ENCODE measurements around the gene CREB5. TPM values are rescaled to one million over a fixed set of nuclear protein-coding genes. Genes with fewer than 3 reads are reported as not detected.

CREB5 gene
- total RNA-seq, 2 experiments from 2014 or later = 0.19 to 0.22 TPM

DNA sequence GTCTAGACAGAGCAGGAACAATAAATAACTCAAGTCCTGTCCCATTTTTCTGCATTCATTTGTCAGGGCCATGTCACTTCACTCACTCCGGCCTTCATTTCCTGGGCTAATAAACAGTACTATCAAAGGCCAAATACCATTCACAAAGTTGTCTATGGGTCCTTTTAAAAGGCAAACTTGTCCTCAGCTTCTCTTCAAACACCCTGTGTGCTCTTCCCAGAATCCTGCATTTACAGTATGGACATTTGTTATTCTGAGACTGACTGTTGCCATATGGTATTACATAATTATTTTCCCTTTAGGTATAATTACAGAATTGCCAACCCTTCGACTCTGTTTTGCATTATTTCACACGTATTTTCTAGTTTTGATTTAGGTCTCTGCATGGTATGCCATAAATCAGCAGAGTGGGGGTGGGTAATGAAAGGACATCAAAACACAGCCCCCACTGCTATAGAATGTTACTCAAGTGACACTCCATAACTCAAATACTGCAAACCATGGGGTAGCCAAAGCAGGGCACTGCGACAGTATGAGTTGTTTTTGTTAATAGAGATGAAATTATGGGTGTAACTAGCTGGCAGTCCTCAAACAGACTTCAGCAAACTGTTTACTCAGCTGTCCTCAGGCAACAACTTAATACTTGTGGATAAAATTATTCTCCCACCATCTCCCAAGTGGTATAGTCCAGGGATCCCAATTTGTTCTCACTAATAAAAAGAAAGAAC is 362.1 kb downstream of the CREB5 start:
- no peak for TF ChIP-seq CTCF (IDR thresholded peaks at IDR 0.05)

DNA sequence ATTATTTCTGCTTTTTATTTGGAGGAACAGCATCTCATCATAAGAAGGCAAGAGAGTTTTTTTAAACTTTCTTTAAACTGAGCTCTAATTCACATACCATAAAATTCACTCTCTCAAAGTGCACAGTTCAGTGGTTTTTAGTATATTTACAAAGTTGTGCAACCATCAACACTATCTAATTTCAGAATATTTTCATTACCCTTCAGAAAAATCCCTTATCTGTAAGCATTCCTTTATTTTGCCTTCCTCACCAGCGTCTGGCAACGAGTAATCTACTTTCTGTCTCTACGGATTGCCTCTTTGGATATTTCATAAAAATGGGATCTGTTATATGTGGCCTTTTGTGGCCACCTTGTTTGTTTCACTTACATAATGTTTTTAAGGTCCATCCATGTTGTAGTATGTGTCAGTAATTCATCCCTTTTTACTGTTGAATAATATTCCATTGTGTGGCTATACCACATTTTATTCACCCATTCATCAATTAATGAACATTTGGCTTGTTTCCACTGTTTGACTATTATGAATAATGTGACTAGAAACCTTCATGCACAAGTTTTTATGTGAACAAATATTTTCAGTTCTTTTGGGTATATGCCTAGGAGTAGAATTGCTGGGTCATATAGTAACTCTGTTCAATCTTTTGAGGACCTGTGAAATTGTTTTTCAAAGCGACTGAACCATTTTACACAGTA is 364.3 kb downstream of the CREB5 start:
- Mint-ChIP-seq H3K4me1 (ENCODE audit: low read depth) (no peaks in the 10 kb centered on the region), H3K9me3 (no peaks in the 10 kb centered on the region), H3K4me3 (no peak overlapping the region), H3K27me3 (peaks cover 26% of the 10 kb centered on the region), H3K36me3 (ENCODE audit: low read depth) (no peaks in the 10 kb centered on the region), H3K27ac (no peak overlapping the region)
- CTCF ChIA-PET = interaction anchor here (0.9 kb wide), 1 partner anchor 39 kb away, joined by 4 read pairs; no protein-coding TSS in a partner anchor
- Histone ChIP-seq H3K27me3 (ENCODE audit: control insufficient read depth in 1 of 2, insufficient read depth in 2 of 2, low read length in 2 of 2) (no peaks in the 10 kb centered on the region), H3K9me3 (ENCODE audit: control insufficient read depth in 1 of 2, insufficient read depth in 1 of 2, low read length in 2 of 2) (peaks cover 0 to 11% of the 10 kb centered on the region in 2 experiments), H3K4me3 (ENCODE audit: low read length) (no peak overlapping the region), H3K36me3 (ENCODE audit: insufficient read depth, low read length) (no peaks in the 10 kb centered on the region), H3K27ac (ENCODE audit: low read depth in 1 of 2, low read length in 2 of 2) (no peak overlapping the region), H3K4me1 (ENCODE audit: insufficient read depth, low read length) (no peaks in the 10 kb centered on the region)
- intact Hi-C loops (cut with DNase I, micrococcal nuclease) = no loop called here
- no peak for TF ChIP-seq CTCF (IDR thresholded peaks at IDR 0.05)
- ATAC-seq (ENCODE audit: poor library complexity) (no peak), DNase-seq (no peak)
- POLR2A ChIA-PET = no interaction called here

More for the DNA sequence above, 362.1 kb downstream of the CREB5 start:
- H3K4me3 ChIP-seq (ENCODE audit: low read length) = no peak overlapping the region
- H3K9me3 ChIP-seq (ENCODE audit: control insufficient read depth in 1 of 2, insufficient read depth in 1 of 2, low read length in 2 of 2) = peaks cover 0 to 11% of the 10 kb centered on the region in 2 experiments
- no peaks in the 10 kb centered on the region for H3K27me3 ChIP-seq (ENCODE audit: control insufficient read depth in 1 of 2, insufficient read depth in 2 of 2, low read length in 2 of 2)
- Mint-ChIP-seq H3K4me1 (ENCODE audit: low read depth) (no peaks in the 10 kb centered on the region), H3K4me3 (no peak overlapping the region), H3K9me3 (no peaks in the 10 kb centered on the region), H3K36me3 (ENCODE audit: low read depth) (no peaks in the 10 kb centered on the region), H3K27me3 (peaks cover 33% of the 10 kb centered on the region), H3K27ac (no peak overlapping the region)
- intact Hi-C loops (cut with DNase I, micrococcal nuclease) = no loop called here
- no peak overlapping the region for H3K27ac ChIP-seq (ENCODE audit: low read depth in 1 of 2, low read length in 2 of 2)
- CTCF ChIA-PET = interaction anchor here (1.3 kb wide), 1 partner anchor 16 kb away, joined by 3 read pairs; no protein-coding TSS in a partner anchor
- no peaks in the 10 kb centered on the region for H3K36me3 ChIP-seq (ENCODE audit: insufficient read depth, low read length)
- POLR2A ChIA-PET = interaction anchor here (0.5 kb wide), 1 partner anchor 1180 kb away, joined by 3 read pairs; no protein-coding TSS in a partner anchor
- no peaks in the 10 kb centered on the region for H3K4me1 ChIP-seq (ENCODE audit: insufficient read depth, low read length)
- ATAC-seq (ENCODE audit: poor library complexity) (no peak), DNase-seq (no peak)

DNA sequence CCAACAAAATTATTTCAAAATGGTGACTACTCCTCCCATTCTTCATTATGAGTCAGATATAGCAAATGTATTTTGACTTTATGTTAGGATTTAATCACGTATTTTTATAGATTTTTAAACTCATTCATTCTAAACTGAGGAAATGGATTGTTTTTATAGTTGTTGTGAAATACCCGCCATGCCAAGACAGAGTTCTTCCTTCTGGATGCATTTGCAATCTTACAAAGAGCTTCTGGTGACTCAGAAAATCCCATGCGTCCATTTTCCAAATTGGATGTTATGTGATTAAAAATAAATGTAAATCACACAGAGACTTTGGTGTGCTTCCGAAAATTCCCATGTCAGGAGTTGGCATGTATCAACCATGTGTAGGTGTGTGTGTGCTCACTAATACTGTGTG is 366.5 kb downstream of the CREB5 start:
- no peak overlapping the region for H3K4me3 Mint-ChIP-seq
- peaks cover 21% of the 10 kb centered on the region for H3K27me3 Mint-ChIP-seq

More for the DNA sequence above, 366.5 kb downstream of the CREB5 start:
- H3K9me3 Mint-ChIP-seq = no peaks in the 10 kb centered on the region
- DNase-seq = no peak
- no peak overlapping the region for H3K27ac ChIP-seq (ENCODE audit: low read depth in 1 of 2, low read length in 2 of 2)
- H3K36me3 ChIP-seq (ENCODE audit: insufficient read depth, low read length) = no peaks in the 10 kb centered on the region
- H3K9me3 ChIP-seq (ENCODE audit: control insufficient read depth in 1 of 2, insufficient read depth in 1 of 2, low read length in 2 of 2) = peaks cover 0 to 5% of the 10 kb centered on the region in 2 experiments
- ChIA-PET POLR2A (no interaction called here), CTCF (no interaction called here)
- TF ChIP-seq CTCF (IDR thresholded peaks at IDR 0.05) = no peak
- no peak overlapping the region for H3K4me3 ChIP-seq (ENCODE audit: low read length)
- intact Hi-C loops (cut with DNase I, micrococcal nuclease) = no loop called here
- H3K4me1 ChIP-seq (ENCODE audit: insufficient read depth, low read length) = no peaks in the 10 kb centered on the region
- H3K4me1 Mint-ChIP-seq (ENCODE audit: low read depth) = no peaks in the 10 kb centered on the region
- ATAC-seq (ENCODE audit: poor library complexity) = no peak
- no peaks in the 10 kb centered on the region for H3K36me3 Mint-ChIP-seq (ENCODE audit: low read depth)
- no peaks in the 10 kb centered on the region for H3K27me3 ChIP-seq (ENCODE audit: control insufficient read depth in 1 of 2, insufficient read depth in 2 of 2, low read length in 2 of 2)
- H3K27ac Mint-ChIP-seq = no peak overlapping the region
